SJCRH30 (cell line): ENCODE data around the gene DVL2. TPM values are rescaled to one million over a fixed set of nuclear protein-coding genes. Genes with fewer than 3 reads are reported as not detected.
"Not testable (repeated sequence)": the region's sequence is repeated elsewhere in the genome, so short reads cannot be mapped to it uniquely, and the experiment has no call there.

ENCODE experiments used
- DNase-seq, 2 experiments: peaks; one replicate each; pipeline ENCODE4 v3.0.0-alpha.2; 2015 to 2020
- H3K27ac ChIP-seq: fragments of 250-450 bp; sonication (Bioruptor Pico); 2 replicates; pipeline ENCODE4 v1.5.1; 2020; ENCODE audit warnings: mild to moderate bottlenecking, moderate library complexity
- H3K27me3 ChIP-seq: fragments of 250-450 bp; sonication (Bioruptor Pico); 2 replicates; pipeline ENCODE4 v1.5.1; 2020; ENCODE audit warnings: mild to moderate bottlenecking, moderate library complexity
- H3K36me3 ChIP-seq: fragments of 250-450 bp; sonication (Bioruptor Pico); 2 replicates; pipeline ENCODE4 v1.5.1; 2020; ENCODE audit warnings: mild to moderate bottlenecking, moderate library complexity
- H3K4me1 ChIP-seq: fragments of 250-450 bp; sonication (Bioruptor Pico); 2 replicates; pipeline ENCODE4 v1.5.1; 2020; ENCODE audit warnings: mild to moderate bottlenecking, moderate library complexity
- H3K4me3 ChIP-seq: fragments of 250-450 bp; sonication (Bioruptor Pico); 2 replicates; pipeline ENCODE4 v1.5.1; 2020; ENCODE audit warnings: mild to moderate bottlenecking, moderate library complexity
- H3K9me3 ChIP-seq: fragments of 250-450 bp; sonication (Bioruptor Pico); replicated peaks from 2 replicates; pipeline ENCODE4 v1.5.1; 2020; ENCODE audit warnings: mild to moderate bottlenecking, moderate library complexity
- total RNA-seq: library from RNA; depleted of rRNA; stranded (reverse); fragments of >200 nt; shearing (Covaris generic); gene quantifications from 2 replicates; pipeline ENCODE4 v1.2.3, GENCODE V29; 2014

DVL2 gene
- total RNA-seq, 1 experiment from 2014 or later = 39.0 TPM

DNA sequence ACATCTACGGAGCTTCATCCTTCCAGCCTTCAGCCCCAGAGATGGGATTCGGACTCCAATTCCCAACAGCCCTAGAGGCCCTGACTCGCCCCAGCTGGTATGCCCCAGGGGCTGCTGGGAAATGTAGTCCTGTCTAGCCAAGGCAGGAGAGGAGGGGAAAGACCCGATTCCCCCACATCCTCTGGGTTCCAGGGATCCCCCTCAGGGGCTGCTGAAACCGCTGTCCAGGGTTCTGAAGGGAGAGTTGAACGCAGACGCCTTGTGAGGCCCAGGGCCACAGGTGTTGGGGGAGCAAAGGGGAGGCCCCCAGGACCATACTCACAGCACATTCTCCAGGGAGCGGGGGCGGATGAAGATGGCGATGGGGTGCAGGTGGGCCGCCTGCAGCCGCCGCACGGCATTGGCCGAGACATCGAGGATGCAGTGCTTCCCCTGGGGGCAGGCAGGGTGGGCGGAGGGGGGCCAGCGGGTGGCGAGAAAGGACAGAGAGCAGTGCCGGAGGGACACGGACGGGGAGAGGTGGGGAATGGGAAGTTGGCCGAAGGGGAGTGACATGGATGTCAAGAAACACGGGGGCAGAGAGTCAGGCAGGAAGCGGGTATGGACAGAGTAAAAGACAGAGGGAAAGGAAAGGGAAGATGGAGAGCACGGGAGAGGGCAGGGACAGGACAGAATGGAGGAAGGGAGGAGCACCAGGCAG is 42.6 kb downstream of the DVL2 start:
- DNase-seq = peak; percentile 42 to 52
- H3K36me3 ChIP-seq = no peaks in the 10 kb centered on the region
- no peaks in the 10 kb centered on the region for H3K4me1 ChIP-seq
- no peak overlapping the region for H3K4me3 ChIP-seq
- H3K9me3 ChIP-seq = no peaks in the 10 kb centered on the region
- no peak overlapping the region for H3K27ac ChIP-seq
- H3K27me3 ChIP-seq = no peaks in the 10 kb centered on the region

DNA sequence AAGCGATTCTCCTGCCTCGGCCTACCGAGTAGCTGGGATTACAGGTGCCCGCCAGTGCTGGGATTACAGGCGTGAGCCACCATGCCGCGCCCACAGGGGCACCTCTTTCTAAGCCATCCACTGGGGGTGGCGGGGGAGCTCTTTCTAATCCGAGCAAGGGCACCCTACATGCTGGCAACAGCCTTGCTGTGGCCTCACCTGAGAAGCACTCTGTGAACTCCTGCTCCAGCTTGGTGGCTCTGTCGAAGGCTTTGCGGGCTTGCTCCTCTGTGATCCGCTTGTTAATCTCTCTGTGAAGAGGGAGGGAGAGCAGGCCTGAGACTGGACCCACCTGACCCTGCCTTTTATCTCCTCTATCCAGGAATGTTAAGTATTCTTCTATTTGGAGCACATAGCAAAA is 43.2 kb downstream of the DVL2 start:
- Histone ChIP-seq H3K27me3 (no peaks in the 10 kb centered on the region), H3K27ac (no peak overlapping the region), H3K4me1 (no peaks in the 10 kb centered on the region), H3K36me3 (no peaks in the 10 kb centered on the region), H3K4me3 (no peak overlapping the region), H3K9me3 (no peaks in the 10 kb centered on the region)
- no peak for DNase-seq

DNA sequence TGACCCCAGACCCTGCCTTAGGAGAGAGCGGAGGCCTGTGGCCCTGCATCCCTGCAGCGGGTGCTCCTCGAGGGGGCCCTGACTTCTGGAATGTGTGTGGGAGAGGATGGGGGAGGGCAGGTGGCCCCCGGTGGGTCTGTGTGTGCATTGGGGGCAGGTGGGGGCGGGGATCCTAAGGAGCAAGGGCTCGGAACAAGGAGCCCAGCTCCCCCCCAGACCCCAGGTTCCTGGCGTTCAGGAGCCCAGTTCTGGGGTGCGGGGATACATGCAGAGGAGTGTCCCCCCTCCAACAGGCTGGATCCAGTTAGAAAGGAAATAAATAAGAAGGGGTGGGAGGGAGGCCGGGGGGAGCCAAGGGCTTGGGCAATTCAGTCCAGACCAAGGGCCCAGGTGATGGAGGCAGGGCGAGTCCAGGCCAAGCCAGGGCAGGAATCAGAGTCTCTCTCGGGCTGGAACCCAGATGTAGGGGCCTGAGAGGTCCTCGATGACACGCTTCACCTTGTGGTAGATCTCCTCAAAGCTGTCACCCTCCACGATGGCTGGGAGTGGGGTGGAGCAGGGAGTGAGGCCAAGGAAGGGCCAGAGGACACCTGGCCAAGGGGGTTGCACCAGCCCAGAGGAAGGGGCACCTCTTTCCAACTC is 43.9 kb downstream of the DVL2 start:
- Histone ChIP-seq H3K27me3 (no peaks in the 10 kb centered on the region), H3K36me3 (no peaks in the 10 kb centered on the region), H3K9me3 (no peaks in the 10 kb centered on the region), H3K4me3 (no peak overlapping the region), H3K4me1 (no peaks in the 10 kb centered on the region), H3K27ac (no peak overlapping the region)
- no peak for DNase-seq

DNA sequence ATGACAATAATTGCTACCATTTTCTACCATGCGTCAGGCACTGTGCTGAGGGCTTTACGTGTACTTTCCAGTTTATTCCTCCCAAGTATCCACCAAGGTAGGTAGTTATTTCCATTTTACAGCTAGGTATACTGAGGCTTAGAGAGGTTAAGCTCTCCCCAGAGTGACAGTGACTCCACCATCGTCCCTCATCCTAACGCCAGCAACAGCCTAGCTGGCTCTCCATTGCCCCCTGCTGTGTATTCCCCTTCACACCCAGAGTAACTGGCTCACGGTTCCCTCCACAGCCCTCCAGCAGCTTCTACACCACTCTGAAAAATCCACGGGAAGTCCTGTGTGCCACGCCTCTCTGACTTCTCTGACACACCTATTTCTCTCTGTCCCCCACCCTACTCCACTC is 48.1 kb downstream of the DVL2 start:
- H3K4me3 ChIP-seq = no peak overlapping the region
- DNase-seq = peak in 1 of 2 experiments; percentile 12
- H3K4me1 ChIP-seq = no peaks in the 10 kb centered on the region

DNA sequence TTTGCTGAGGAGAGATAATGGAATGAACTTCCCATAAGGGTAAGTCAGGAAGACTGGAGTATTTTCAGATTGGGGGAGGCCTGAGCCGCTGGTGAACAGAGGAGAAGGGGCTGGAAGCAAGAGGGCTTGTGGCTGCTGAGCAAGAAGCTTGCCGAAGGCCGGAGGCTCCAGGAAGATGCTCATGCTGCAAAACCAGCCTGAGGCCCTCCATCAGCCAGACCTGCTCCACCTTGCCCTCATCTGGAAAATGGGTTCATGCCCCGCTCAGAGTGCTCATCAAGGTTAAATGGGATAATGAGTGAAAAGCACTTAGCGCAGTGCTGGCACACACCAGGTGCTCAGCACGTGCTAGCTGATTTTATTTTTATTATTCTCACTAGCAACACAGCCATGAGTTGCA is 49.7 kb downstream of the DVL2 start:
- H3K27me3 ChIP-seq = no peaks in the 10 kb centered on the region
- H3K4me3 ChIP-seq = no peak overlapping the region
- H3K9me3 ChIP-seq = no peaks in the 10 kb centered on the region
- H3K4me1 ChIP-seq = no peaks in the 10 kb centered on the region
- no peak for DNase-seq
- no peak overlapping the region for H3K27ac ChIP-seq
- H3K36me3 ChIP-seq = no peaks in the 10 kb centered on the region

More for the DNA sequence above, 48.1 kb downstream of the DVL2 start:
- Histone ChIP-seq H3K27ac (no peak overlapping the region), H3K36me3 (no peaks in the 10 kb centered on the region), H3K27me3 (no peaks in the 10 kb centered on the region), H3K9me3 (no peaks in the 10 kb centered on the region)

DNA sequence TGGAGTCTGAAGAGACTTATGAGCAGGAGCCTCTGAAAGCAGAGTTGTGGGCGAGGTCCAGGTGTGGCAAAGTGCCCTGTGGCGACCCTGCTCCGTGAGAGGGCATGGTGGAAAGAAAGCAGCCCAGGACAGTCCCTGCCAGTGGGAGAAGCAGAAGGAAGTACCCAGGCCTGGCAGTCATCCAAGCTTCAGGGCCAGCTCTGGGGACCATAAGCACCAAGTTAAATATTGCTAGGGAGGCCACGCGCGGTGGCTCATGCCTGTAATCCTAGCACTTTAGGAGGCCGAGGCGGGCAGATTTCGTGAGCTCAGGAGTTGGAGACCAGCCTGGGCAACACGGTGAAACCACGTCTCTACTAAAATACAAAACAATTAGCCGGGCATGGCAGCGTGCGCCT is 50.2 kb downstream of the DVL2 start:
- Histone ChIP-seq H3K4me3 (no peak overlapping the region), H3K27ac (no peak overlapping the region), H3K36me3 (no peaks in the 10 kb centered on the region), H3K9me3 (no peaks in the 10 kb centered on the region), H3K4me1 (no peaks in the 10 kb centered on the region), H3K27me3 (no peaks in the 10 kb centered on the region)
- peak in 1 of 2 experiments; percentile 21 for DNase-seq

DNA sequence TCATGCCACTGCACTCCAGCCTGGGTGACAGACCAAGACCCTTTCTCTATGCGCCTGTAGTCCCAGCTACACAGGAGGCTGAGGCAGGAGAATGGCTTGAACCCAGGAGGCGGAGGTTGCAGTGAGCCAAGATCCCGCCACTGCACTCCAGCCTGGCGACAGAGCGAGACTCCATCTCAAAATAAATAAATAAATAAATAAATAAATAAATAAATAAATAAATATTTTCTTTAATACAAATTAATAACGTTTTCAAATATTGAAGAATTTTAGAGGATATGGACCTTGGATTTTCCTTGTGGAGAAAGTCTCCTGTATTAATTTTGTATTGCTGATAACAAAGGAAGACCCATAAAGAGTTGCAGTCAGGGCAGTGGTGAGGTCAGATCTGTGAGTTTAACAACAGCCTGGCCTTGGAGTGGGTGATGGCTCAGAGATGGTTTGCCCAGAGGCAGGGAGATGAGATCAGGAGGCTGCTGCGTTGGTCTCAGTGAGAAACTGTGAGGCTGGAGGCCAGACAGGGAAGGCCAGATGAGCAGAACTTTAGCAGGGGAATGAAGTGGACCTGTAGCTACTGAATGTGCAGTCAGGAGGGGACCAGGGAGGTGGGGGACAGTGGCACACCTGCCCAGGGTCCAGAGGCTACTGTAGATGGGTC is 50.8 kb downstream of the DVL2 start:
- H3K27me3 ChIP-seq = no peaks in the 10 kb centered on the region
- H3K36me3 ChIP-seq = no peaks in the 10 kb centered on the region
- no peak overlapping the region for H3K4me3 ChIP-seq
- no peak for DNase-seq
- no peak overlapping the region for H3K27ac ChIP-seq
- no peaks in the 10 kb centered on the region for H3K9me3 ChIP-seq
- no peaks in the 10 kb centered on the region for H3K4me1 ChIP-seq

DNA sequence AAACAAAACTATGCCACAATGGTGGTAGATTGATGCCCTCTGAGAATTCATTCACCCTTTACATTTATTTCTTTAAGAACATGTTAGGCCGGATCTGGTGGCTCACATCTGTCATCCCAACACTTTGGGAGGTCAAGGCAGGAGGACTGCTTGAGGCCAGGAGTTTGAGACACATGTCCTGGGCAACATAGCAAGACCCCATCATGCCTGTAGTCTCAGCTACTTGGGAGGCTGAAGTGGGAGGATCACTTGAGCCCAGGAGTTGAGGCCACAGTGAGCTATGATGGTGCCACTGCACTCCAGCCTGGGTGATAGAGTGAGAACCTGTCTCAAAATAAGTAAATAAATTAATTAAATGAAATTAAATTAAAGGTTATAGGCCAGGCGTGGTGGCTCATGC is 52.2 kb downstream of the DVL2 start:
- not testable (repeated sequence) for DNase-seq

DNA sequence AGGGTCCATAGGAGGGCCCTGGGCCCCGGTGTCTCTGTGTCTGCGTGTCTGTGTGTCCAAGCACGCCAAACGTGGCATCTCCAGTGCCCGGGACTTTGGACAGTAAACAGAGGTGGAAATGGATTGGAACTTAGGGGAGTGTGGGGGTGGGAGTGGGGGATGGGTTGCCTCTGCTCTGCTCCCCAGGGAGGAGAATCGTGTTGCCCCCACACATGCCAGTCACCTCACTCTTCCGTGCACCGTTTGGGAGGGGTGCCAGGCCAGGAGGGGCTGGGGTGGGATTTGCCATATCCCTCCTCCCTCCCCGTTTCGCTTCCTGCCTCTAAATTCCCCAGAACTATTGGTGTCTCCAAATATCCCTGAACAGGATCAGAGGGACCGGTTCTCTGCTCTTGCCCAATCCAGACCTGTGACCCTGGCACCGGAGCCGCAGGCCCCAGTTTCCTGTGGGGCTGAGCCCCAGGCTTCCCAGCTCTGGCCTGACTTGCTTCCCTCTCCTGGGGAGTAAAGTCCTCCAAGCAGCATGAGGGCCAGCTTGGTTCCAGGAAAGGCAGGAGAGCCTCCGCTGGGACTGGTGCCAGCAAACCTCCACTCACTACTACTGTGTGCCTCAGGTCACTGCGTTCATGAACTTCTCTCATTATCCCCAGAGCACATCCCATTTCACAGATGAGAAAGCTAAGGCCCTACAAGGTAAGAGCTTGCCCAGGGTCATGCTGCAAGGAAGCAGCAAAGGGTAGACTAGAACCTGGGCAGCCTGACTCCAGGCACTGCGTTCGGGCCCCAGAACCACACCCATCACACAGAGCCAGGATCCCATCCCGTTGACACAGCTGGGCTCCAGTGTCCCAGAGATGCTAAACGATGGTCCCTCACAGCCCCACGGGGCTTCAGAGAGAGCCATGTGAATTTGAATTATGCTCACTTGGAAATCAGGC is 54.7 kb downstream of the DVL2 start, which contains the start of gene ASGR1:
TSS of gene ASGR1 (minus strand) at position 54 of the 938 bp plus-strand sequence. CDS start 807 bp downstream, outside the sequence.
- Histone ChIP-seq H3K36me3 (no peaks in the 10 kb centered on the region), H3K27me3 (no peaks in the 10 kb centered on the region), H3K4me3 (peak within 1 kb of the TSS; percentile 53), H3K4me1 (no peaks in the 10 kb centered on the region), H3K27ac (no peak within 1 kb of the TSS), H3K9me3 (no peaks in the 10 kb centered on the region)
- DNase-seq = no peak

More for the DNA sequence above, 52.2 kb downstream of the DVL2 start:
- H3K4me1 ChIP-seq, H3K9me3 ChIP-seq, H3K27me3 ChIP-seq, H3K36me3 ChIP-seq, H3K27ac ChIP-seq, H3K4me3 ChIP-seq: not testable (repeated sequence)

DNA sequence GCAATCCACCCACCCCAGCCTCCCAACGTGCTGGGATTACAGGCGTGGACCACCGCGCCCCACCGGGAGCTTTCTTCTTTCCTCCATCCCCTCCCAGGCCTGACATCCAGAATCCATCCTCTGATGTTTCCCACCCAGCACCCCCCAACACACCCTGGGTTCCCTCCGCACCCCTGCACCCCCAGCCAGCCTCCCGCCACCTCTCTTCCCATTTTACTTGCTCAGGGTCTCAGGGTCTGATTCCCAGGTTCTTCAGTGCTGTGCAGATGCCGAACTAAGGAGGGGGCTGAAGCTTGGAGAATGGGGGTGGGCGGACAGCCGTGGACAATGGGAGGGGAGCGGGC is 55.4 kb downstream of the DVL2 start:
- Histone ChIP-seq H3K36me3 (no peaks in the 10 kb centered on the region), H3K9me3 (no peaks in the 10 kb centered on the region), H3K27ac (no peak overlapping the region), H3K4me1 (no peaks in the 10 kb centered on the region), H3K27me3 (no peaks in the 10 kb centered on the region), H3K4me3 (no peak overlapping the region)
- no peak for DNase-seq

DNA sequence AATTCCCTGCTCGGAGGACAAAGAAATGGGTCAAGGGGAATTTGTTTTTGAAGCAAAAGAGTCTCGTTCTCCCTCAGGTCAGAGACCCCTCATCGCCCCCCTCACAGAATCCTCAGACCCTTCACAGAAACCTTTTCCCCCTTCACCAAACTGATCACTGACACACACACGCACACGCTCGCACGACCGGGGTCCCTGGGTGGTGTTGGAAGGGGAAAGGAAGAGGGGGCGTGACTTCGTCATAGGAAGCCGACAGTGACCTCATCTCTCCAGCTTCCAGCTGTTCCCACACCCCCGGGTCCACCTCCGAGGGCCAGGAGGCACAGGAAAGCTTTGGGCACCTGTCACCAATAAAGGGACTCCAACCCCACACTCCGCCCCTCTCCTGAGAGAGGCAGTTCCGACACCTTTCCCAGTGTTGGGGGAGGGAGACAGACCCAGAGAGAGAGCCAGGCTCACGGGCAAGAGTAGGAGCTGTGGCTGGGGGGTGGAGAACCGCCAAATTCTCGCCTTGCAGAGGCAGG is 56.3 kb downstream of the DVL2 start:
- H3K4me1 ChIP-seq = no peaks in the 10 kb centered on the region
- H3K27me3 ChIP-seq = no peaks in the 10 kb centered on the region
- H3K36me3 ChIP-seq = no peaks in the 10 kb centered on the region
- peak overlapping the region; percentile 53 for H3K4me3 ChIP-seq
- no peak overlapping the region for H3K27ac ChIP-seq
- H3K9me3 ChIP-seq = no peaks in the 10 kb centered on the region
- peak; percentile 58 for DNase-seq

DNA sequence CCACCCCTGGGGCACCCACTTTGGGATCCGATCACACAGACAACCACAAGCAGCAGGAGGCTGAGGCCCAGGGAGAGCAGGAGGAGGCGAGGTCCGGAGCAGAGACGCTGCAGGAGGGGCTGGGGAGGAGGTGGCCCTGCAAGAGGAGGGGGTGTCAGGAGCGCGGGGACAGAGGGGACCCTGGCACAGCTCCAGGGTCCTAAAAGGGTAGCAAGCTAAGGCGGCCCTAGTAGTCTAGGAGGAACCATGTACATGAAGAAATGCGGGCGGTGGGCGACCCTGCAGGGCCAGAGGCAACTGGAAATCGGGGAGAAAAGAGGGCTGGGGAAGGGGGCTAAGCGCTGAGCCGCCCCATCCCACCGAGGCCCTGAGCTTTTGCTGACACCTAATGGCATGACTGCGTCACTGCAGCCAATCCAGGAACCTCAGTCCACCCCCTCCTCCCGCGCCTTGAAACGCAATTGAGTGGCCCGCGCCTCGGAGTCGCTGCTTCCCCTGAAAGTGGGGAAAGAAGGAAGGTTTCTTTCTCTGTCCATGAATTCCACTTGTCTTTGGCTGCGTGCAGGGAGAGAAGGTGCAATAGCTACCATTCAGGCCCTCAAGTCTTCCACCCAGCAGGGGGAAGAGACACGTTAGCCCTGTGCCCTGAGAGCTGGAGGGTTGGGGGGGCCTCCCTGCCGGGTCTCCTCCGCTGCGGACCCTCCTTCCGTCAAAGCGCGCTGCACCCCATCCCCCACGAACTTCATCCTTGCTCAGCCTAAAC is 56.9 kb downstream of the DVL2 start:
- DNase-seq = peak; percentile 58 to 74
- H3K4me3 ChIP-seq = peak overlapping the region; percentile 53
- H3K9me3 ChIP-seq = no peaks in the 10 kb centered on the region
- no peak overlapping the region for H3K27ac ChIP-seq
- no peaks in the 10 kb centered on the region for H3K36me3 ChIP-seq
- no peaks in the 10 kb centered on the region for H3K27me3 ChIP-seq
- no peaks in the 10 kb centered on the region for H3K4me1 ChIP-seq

DNA sequence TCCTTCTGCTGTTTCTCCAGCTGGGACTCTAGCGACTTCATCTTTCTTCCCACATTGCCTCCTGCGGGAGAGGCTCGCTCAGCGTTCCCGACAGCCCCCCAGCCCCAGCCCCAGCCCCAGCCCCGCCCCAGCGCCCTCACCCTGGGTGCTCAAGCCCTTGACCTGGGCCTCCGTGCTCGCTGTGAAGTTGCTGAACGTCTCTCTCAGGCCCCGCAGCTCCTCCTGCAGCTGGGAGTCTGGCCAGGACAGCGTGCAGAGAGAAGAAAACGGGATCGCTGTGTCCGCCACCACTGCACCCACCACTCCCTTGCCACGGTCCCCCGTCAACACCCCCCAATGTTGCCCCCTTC is 57.5 kb downstream of the DVL2 start:
- Histone ChIP-seq H3K27me3 (no peaks in the 10 kb centered on the region), H3K36me3 (no peaks in the 10 kb centered on the region), H3K4me1 (no peaks in the 10 kb centered on the region), H3K4me3 (no peak overlapping the region), H3K27ac (no peak overlapping the region), H3K9me3 (no peaks in the 10 kb centered on the region)
- DNase-seq = no peak
